ENCODE measurements around the gene ZFP36L2. TPM values are rescaled to one million over a fixed set of nuclear protein-coding genes. Genes with fewer than 3 reads are reported as not detected.

ZFP36L2 gene
- total and polyA plus RNA-seq, 10 of the 15 experiments (the other 5 are each of a cell fraction or from before 2014, with no cell fraction given): 4.3 to 64.9 (median 19.5) TPM

GRCh38 chr2:43198263-43198662 lies 28.1 kb downstream of the ZFP36L2 start:
- ChIA-PET CTCF (no interaction called here), POLR2A (no interaction called here), SMC1A (ENCODE audit: uncharacterized antibody, unreplicated experiment) (interaction anchor here (1.1 kb wide), 1 partner anchor 24 kb away, joined by 3 read pairs; no protein-coding TSS in a partner anchor), RAD21 (ENCODE audit: unreplicated experiment) (no interaction called here)
- H2AFZ ChIP-seq (ENCODE audit: control insufficient read depth, low read depth, low read length): no peak overlapping the region
- no peaks in the 10 kb centered on the region for H3K9me3 ChIP-seq (replicated peaks; ENCODE audit: control insufficient read depth, insufficient read depth, low read length)
- intact Hi-C loops (cut with micrococcal nuclease; ENCODE audit: unreplicated experiment) (no loop called here), in situ Hi-C loops (cut with MboI) (no loop called here)
- no peak overlapping the region for H3K27ac ChIP-seq (ENCODE audit: control insufficient read depth, insufficient read depth)
- ATAC-seq: no peak
- H4K20me1 ChIP-seq (ENCODE audit: control insufficient read depth, insufficient read depth): no peaks in the 10 kb centered on the region
- no TSS peak for BruUV-seq (replicated peaks)
- no peaks in the 10 kb centered on the region for H3K27me3 ChIP-seq (replicated peaks in 1 of 2; ENCODE audit: control insufficient read depth in 2 of 2, insufficient read depth in 2 of 2, low read length in 1 of 2)
- 83% methylated on average over 6 of the region's 6 CpGs for WGBS (ENCODE audit: insufficient coverage, insufficient replicate concordance, low lambda C conversion rate, missing lambda C conversion rate)
- peaks cover 17% of the 10 kb centered on the region for H3K4me1 ChIP-seq (ENCODE audit: control insufficient read depth, insufficient read depth, low read length)
- no peak overlapping the region for H3K9ac ChIP-seq (ENCODE audit: control insufficient read depth, insufficient read depth, low read length)
- H3K4me2 ChIP-seq (ENCODE audit: control insufficient read depth, insufficient read depth): no peak overlapping the region
- no peaks in the 10 kb centered on the region for H3K79me2 ChIP-seq (ENCODE audit: control insufficient read depth, insufficient read depth, low read length)
- H3K36me3 ChIP-seq (ENCODE audit: control insufficient read depth in 2 of 2, insufficient read depth in 2 of 2, low read length in 1 of 2): no peaks in the 10 kb centered on the region
- DNase-seq (ENCODE audit: low read depth, low spot score): no peak
- FAIRE-seq: no peak
- no peak overlapping the region for H3K4me3 ChIP-seq
- TF ChIP-seq E2F8 (IDR thresholded peaks at IDR 0.05; ENCODE audit: low read depth, partially characterized antibody) (no peak), BCL3 (IDR thresholded peaks at IDR 0.05; ENCODE audit: borderline replicate concordance, insufficient read depth, low read depth, low read length, poor library complexity, severe bottlenecking) (no peak), ZNF384 (IDR thresholded peaks at IDR 0.05; ENCODE audit: borderline replicate concordance, low read depth, low read length) (no peak), BRCA1 (IDR thresholded peaks at IDR 0.05; ENCODE audit: low read depth, low read length) (no peak), ZNF592 (IDR thresholded peaks at IDR 0.05) (no peak), IKZF2 (IDR thresholded peaks at IDR 0.05) (no peak), MEF2A (IDR thresholded peaks at IDR 0.05; ENCODE audit: insufficient read depth, low read depth, low read length) (no peak), KLF5 (IDR thresholded peaks at IDR 0.05; ENCODE audit: partially characterized antibody) (no peak), ZNF217 (IDR thresholded peaks at IDR 0.05) (no peak), NR2C1 (IDR thresholded peaks at IDR 0.05) (no peak), MTA2 (IDR thresholded peaks at IDR 0.05; ENCODE audit: low read depth) (no peak), HSF1 (IDR thresholded peaks at IDR 0.05; ENCODE audit: low read depth, low read length) (no peak), POLR2A (IDR thresholded peaks at IDR 0.05; ENCODE audit: low read depth, low read length) (no peak)
